ENCODE results near the gene CRTAC1.
"Not testable (repeated sequence)": the region's sequence is repeated elsewhere in the genome, so short reads cannot be mapped to it uniquely, and the experiment has no call there.

The CRTAC1 gene

DNA sequence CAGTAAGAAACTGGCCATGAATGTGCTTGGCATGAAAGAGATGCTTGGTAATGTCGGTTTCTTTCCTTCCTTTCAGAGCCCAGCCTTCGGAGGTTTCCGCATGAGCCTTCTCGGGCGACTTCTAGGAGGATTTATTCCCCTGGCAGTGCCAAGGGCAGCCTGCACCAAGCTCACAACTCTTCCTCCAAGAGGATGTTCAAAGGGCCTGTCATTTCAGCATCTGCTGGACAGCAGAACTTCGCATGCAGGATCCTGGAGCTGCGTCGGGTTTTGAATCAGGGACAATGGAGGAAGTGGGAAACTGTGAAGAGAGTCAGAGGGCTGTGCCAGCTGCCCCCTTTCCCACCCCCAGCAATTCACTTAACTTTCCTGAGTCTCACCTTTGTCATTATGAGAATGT, 159.4 kb downstream of the CRTAC1 start:
- no peak for DNase-seq (ENCODE audit: low read depth in 2 of 2)

DNA sequence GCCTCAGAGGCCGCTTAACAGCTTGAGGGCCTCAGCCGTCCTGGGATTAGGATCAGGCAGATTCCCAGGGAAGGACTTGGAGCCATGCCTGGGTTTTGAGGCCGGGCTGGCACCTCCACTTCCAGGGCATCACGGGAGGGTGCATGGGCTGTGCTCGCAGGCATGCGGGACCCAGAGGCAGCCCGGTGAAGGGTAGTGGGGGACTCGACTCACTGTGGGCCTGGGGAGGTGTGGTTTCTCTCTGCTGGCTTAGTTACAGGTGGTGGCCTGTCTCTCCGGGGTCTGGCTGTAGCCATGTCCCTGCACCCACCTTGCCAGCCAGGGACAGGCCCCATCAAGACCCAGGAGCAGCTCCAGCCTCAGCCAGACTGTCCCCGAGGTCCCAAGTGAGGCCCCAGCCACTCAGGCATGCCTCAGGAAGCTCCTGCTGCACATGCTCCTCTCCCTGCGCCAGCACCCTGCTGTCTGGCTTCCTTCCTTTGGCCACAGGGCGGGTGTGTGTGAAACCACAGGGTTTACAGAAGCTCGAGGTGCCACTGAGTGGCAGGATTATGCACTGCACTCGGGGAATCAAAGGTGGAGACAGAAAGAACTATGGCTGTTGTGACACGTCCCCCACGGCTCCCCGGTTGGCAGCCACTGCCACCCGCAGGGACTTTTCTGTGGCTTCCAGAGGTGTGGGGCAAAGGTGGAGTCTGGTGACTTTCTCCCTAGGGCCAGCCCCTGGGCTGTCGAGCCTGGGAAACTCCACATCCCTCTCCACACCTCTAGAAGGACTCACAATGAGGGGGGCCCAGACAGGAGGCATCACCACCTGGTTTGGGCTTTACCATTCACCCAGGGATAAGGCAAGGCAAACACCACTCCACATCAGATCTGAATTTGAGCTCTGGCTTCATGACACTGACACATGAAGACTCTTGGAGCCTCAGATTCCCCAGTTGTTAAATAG, 161.1 kb downstream of the CRTAC1 start:
- DNase-seq (ENCODE audit: low read depth in 2 of 2) = peak; percentile 70 to 74

DNA sequence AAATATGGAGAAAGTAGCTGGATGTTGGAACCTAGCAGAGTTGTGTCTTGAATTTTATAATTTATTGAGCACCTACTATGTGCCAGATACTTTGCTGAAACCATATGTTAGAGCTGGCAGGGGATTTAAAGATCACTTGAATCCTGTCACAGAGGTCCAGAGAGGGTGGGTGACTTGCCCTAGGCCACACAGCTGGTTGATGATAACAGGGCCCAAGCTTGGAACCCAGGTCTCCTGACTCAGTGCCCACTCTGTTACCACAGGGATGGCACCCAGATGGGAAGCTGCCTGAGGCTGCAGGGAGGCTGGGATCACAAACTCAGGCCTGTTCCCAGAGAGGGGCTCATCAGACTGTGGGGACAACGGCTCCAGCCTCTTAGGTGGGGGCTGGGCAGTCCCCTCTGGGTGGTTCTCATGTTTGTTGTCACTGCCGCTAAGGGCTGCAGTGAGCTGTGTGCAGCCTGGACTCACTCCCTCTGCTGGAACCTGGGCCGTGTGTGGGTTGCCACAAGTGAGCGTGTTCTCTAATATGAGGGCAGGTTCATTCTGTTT, 162.2 kb downstream of the CRTAC1 start:
- DNase-seq (ENCODE audit: low read depth in 2 of 2) = no peak

DNA sequence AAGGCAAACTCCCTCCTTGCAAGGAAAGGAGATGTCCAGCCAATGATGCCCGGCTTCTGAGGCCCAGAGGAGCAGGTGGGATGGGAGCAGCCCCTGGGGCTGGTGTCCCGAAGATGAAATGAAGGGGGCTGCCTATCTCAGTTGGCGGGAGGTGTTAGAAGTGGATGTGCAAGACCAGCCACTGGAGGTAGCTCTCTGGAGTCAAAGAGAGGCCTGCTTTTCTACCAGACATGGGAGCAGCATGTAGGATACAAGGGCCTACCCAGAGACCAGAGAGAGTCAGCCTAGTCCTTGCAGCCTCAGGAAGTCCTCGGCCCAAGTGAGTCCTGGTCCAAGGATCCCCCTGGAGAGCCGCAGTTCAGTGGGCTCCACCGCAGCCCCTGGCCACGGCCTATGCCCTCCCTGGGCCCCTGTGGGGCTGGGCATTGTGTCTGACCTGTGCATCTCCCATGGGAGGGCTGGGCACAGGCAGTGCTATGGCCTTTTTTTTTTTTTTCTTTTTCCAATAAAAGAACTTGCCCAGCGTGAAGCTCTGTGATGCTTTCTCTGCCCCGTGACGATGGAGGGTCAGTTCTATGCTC, 163.1 kb downstream of the CRTAC1 start:
- no peak for DNase-seq (ENCODE audit: low read depth in 2 of 2)

DNA sequence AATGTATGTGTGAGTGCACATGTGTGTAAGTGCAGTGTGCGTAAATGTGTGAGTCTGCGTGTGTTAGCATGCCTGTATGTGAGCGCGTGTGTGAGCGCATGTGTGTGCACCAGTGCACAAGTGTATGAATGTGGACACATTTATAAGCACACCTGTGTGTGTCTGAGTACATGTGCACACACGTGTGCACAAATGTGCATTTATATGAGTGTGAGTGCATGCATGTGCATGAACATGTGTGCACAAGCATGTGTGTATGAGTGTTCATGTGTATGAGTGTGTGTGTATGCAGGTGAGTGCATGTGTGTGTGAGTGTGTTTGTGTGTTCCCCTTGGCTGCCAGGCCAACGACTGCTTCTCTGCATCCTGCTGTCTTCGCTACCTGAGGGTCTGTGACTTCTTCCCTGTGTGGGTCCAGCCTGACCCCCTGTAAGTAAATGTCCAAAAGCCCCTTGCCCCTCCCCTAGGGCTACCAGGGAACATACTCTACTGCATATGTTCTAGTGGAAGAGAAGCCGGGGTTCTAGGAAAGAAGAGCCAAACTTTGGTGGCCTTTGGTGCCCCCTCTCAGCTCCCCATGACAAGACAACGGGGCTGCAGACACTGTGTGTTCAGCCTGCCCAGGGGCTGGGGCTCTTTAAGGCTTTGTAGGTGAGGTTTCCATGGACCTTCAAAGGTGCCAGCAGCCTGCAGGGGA, 163.7 kb downstream of the CRTAC1 start:
- DNase-seq (ENCODE audit: low read depth in 2 of 2) = no peak

GRCh38 chr10:97865488-97865887, 164.9 kb downstream of the CRTAC1 start:
- no peak for DNase-seq (ENCODE audit: low read depth in 2 of 2)

- no peak for DNase-seq (ENCODE audit: low read depth in 2 of 2)
Measured at GRCh38 chr10:97863808-97864207, 166.6 kb downstream of the CRTAC1 start.

DNA sequence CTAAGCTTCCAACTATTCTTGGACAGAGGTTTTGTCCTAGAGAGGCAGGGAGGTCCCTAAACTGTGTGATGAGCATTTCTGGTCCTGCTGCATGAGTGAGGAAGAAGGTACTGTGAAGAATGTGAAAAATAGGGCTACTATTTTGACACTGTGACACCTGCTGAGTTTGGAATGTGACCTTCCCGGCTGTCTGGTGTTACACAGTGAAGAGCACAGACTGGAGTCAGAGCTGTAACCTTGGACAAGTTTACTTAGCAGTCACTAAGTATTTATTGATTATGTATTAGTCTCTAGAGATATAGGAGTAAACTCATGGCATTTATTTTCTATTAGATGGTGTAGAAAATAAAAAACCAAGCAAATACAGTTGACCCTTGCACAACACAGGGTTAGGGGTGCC, 168.5 kb downstream of the CRTAC1 start:
- no peak for DNase-seq (ENCODE audit: low read depth in 2 of 2)

DNA sequence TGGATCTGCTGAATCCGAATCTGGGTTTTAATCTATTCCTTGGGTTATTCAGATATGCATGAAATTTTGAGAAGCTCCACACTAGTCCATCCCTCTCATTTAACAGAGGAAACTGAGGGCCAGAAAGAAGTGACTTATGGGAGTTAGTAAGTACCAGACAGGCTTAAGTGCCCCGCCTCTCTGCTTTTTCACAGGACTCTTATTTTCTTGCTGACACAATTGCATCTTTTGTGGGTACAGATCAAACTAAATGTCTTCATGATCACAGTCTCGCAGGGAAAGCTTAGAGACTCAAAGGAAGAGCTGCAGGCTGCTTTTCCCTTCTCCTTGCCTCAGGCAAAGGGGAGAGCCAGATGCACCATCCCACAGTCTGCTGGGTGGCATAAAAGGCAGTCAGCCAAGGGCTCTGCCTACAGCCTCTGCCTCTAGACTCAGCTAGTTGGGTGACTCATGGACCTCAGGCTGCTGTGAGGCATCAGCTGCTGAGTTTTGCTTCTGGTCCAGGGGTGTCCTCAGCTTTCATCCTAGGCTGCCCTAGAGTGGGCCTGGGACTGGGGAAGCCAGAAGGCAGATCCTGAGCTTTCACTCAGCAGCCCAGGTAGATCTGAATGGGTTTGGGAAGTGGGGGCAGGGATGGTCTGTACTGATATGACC, 169.2 kb downstream of the CRTAC1 start:
- DNase-seq (ENCODE audit: low read depth in 2 of 2) = no peak

- no peak for DNase-seq (ENCODE audit: low read depth in 2 of 2)
Measured at GRCh38 chr10:97858001-97858439, 172.4 kb downstream of the CRTAC1 start.

GRCh38 chr10:97854743-97855142, 175.7 kb downstream of the CRTAC1 start:
- no peak for DNase-seq (ENCODE audit: low read depth in 2 of 2)

DNA sequence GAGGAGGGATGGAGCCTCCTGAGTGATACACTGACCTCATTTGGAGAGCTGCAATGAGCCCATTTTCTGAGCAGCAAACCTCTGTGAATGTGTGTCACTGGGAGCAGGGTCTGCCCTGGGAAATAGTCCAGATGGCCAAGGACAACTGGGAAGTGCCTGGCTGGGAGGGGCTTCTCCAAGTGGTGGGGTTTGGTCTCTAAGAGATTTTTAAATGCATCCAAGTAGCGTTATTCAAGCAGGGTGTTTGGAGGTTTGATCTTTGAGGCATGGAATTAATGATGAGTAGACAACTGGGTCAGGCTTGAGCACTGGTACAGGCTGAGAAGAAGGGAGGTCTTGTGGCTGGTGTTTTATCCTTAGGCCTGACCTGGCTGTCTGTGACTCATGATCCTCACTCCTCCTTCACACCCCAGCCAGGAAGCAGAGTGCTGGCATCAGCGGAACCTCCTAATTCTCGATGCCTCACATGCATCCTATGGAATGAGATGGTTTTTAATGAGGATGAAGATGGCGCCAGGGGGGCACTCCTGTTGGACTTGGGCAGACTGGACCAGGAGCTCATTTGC, 177.5 kb downstream of the CRTAC1 start:
- no peak for DNase-seq (ENCODE audit: low read depth in 2 of 2)

- DNase-seq (ENCODE audit: low read depth in 2 of 2) = no peak
Measured at GRCh38 chr10:97852277-97852676, 178.1 kb downstream of the CRTAC1 start.

DNA sequence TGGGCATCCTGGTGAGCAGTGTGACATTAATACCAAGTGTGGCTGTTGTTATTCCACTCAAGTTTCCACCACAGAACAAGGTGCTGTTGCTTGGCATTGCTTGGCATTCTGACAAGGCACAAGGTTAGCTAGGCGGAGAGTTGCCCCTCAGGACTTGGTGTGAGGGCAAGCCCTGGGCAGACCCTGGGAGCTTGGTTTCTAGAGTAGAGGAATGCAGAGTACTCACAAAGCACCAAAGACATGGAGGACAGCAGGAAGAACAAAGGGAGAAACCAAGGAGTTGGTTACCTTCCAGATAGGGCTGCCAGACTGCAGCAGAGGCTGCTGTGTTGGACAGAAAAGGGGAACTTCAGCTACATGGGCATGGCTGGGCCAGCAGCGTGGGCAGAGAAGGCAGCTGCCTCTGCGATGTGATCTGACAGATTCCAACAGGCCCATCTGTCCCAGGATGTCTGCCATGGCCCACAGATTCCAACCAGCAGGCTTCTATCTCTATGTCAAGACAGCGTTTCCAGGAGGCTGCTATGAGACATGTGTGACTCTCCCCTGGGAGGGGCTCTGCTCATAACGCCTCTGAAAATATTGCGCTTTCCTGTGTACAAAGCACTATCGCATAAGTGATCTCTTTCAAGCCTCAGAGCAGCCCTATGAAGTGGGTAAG, 178.9 kb downstream of the CRTAC1 start:
- DNase-seq (ENCODE audit: low read depth in 2 of 2) = no peak

DNA sequence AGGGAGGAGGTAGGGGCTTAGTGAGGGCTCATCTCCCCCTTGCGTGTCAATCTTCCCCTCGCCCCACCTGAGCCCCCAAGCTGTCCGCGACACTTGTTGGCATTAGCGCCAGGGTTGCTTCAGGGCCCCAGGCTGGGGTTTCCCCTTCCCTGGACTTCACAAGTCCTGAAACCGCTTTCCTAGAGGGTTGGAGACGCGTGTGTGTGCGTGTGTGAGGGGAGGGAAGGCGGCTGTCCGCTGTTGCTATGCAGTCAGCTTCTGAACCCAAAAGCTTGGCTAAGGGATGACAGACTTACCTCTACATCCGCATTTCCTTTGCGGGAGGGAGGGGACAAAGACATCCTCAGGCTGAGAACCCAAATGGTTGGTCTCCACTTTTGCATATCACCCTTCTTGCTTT, 180.0 kb downstream of the CRTAC1 start:
- no peak for DNase-seq (ENCODE audit: low read depth in 2 of 2)

DNA sequence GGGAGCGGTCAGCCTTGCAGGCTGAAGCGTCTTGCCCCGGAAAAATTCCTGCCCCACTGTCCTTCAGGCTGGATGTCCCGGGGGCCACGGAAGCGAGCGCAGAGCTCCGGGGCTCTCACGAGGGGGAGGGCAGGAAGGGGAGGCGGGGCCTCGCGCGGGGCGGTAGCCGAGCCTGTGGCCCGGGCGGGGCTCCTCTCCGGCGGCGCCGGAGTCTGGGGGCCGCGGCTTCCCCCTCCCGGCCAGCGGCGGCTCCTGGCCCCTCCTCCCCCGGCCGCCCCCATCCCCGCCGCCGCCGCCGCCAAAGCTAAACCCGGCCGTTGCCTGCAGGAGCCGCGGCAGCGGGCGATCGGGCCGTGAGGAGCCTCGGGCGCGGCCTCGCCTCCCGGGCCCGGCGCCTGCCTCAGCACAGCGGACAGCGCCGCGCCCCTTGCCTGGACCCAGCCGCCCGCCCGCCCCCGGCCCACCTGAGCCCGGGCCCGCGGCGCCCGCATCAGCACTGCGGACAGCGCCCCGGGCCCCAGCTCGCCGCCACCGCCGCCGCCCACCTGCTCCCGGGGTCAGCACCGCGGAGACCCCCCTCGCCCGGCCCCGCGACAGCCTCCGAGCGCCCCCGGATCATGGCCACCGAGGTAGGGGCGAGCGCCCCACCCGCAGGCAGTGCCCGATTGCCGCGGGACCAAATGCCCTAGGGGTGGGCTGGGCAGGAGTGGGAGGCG, 180.6 kb downstream of the CRTAC1 start, which contains the start of gene GOLGA7B:
GOLGA7B (plus strand) TSS at position 157 of the 716 bp plus-strand sequence; CDS start at position 618, 461 bp downstream.
- peak; percentile 34 to 36 for DNase-seq (ENCODE audit: low read depth in 2 of 2)

DNA sequence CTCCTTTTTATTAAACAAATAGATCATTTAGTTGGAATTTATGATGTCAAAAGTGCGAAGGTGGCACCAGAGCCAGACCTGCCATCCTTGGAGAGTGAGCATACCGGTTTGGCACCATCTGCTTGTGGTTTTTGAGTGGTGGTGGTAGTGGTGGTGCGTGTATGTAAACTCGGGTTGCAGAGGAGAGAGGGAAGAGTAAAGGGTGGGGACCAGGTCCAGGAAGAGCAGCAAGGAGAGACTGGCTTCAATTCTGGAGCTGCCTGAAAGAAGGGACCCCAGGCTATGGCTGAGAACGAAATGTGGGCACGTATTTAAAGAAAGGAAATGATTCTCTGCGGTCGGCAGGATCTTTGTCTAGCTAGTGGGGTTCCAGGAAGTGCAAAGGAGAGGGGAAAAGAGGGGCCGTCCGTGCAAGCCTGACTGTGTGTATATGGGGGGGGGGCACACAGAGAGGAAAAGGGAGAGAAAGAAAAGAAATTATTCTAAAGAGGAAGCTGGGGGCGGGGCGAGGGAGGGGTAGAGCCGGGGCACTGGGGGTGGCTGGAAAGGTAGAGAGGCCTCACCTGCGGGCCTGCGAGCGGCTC, 181.2 kb downstream of the CRTAC1 start:
- peak in 1 of 2 donors; percentile 22 for DNase-seq (ENCODE audit: low read depth in 2 of 2)

GRCh38 chr10:97844678-97845077, 185.7 kb downstream of the CRTAC1 start:
- no peak for DNase-seq (ENCODE audit: low read depth in 2 of 2)

GRCh38 chr10:97843972-97844371, 186.4 kb downstream of the CRTAC1 start:
- DNase-seq (ENCODE audit: low read depth in 2 of 2) = not testable (repeated sequence)

DNA sequence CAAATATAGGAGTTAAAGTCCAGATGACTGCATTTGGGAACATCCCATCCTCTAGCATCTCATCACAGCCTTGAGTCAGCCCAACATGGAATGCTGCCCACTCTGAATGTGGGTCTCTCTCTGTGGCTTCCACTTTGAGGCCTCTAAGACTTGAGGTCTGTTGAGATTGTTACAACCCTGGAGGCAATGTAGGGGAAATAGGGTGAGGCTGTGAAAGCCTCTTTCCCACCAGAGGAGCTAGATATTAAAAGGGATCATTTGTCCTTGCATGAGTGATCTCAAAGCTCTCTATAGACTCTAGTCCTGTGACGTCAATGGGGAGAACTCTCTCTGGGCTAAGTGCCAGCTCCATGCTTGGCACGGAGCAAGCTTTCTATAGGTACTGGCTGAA, 187.1 kb downstream of the CRTAC1 start:
- DNase-seq (ENCODE audit: low read depth in 2 of 2) = no peak

Data from stimulated activated CD4-positive, alpha-beta T cell treated with anti-CD3 and anti-CD28 coated beads, Interleukin-4, amount 100 ng/mL, for 48 hours (primary cell).